Bronchial epithelial cell (primary cell): Measurements from ENCODE around the gene ELAPOR1. TPM values are rescaled to one million over a fixed set of nuclear protein-coding genes. Genes with fewer than 3 reads are reported as not detected.

ENCODE experiments used
- DNase-seq: peaks from one replicate; pipeline ENCODE4 v3.0.0-alpha.2; 2010; ENCODE audit warnings: low read depth
- FAIRE-seq: peaks from 2 replicates; lab custom pipeline; 2011; peaks lifted over from hg19 to GRCh38; lab: Jason Lieb, UNC
- H3K27me3 ChIP-seq: 2 replicates; pipeline ENCODE4 v1.5.1; 2011; ENCODE audit warnings: low read length; ENCODE audit not compliant: control insufficient read depth, insufficient read depth
- H3K36me3 ChIP-seq: 2 replicates; pipeline ENCODE4 v1.5.1; 2011; ENCODE audit warnings: low read length; ENCODE audit not compliant: control insufficient read depth, insufficient read depth
- H3K4me3 ChIP-seq: 2 replicates; pipeline ENCODE4 v1.5.1; 2011; ENCODE audit warnings: mild to moderate bottlenecking, low read depth, low read length, control low read depth
- total RNA-seq: library from RNA; depleted of rRNA; stranded (reverse); fragments of >200 nt; gene quantifications from 2 replicates; pipeline ENCODE4 v1.2.1, GENCODE V29; 2014
- TF ChIP-seq, protein P1 (sequence below): IDR thresholded peaks from 2 replicates; pipeline ENCODE4 v1.5.1; 2011; ENCODE audit warnings: mild to moderate bottlenecking, moderate library complexity, low read length, control low read depth, inconsistent platforms; ENCODE audit not compliant: insufficient read depth, severe bottlenecking

ELAPOR1 gene
- total RNA-seq, 1 donor from 2014 or later, result not detected

GRCh38 chr1:109112056-109112651, 1.8 kb upstream of the ELAPOR1 start:
- TF ChIP-seq, protein P1, sequence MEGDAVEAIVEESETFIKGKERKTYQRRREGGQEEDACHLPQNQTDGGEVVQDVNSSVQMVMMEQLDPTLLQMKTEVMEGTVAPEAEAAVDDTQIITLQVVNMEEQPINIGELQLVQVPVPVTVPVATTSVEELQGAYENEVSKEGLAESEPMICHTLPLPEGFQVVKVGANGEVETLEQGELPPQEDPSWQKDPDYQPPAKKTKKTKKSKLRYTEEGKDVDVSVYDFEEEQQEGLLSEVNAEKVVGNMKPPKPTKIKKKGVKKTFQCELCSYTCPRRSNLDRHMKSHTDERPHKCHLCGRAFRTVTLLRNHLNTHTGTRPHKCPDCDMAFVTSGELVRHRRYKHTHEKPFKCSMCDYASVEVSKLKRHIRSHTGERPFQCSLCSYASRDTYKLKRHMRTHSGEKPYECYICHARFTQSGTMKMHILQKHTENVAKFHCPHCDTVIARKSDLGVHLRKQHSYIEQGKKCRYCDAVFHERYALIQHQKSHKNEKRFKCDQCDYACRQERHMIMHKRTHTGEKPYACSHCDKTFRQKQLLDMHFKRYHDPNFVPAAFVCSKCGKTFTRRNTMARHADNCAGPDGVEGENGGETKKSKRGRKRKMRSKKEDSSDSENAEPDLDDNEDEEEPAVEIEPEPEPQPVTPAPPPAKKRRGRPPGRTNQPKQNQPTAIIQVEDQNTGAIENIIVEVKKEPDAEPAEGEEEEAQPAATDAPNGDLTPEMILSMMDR, result peak; percentile 35
- Histone ChIP-seq H3K4me3 (no peak overlapping the region), H3K36me3 (no peaks in the 10 kb centered on the region), H3K27me3 (peaks cover 1% of the 10 kb centered on the region)
- FAIRE-seq (no peak), DNase-seq (peak; percentile 46)

DNA sequence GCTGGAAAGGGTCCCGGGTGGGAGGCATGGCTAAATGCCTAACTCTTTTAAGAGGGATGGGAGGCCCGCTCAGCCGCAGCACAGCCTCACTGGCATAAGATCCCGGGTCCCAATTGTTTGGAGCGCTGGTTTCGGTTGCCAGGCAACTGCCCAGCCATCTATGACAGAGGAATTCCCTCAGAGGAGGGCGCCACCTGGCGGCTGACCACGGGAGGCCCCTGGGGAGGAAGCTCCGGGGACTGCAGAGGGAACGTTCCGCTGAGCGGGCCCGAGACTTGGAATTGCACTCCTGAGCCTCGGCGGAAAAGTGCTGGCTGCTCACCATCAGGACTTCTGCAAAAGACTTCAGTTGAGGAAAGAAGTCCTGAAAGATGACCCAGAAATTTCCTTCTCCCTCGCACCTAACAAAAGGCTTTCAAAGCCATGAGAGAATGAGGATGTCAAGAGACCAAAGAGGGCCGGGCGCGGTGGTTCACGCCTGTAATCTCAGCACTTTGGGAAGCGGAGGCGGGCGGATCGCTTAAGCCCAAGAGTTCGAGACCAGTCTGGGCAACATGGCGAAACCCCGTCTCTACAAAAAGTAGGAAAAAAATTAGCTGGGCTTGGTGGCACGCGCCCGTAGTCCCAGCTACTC, 1.1 kb upstream of the ELAPOR1 start:
- peak; percentile 74 for DNase-seq
- TF ChIP-seq, protein P1, result peak; percentile 96
- no peak for FAIRE-seq
- Histone ChIP-seq H3K4me3 (no peak overlapping the region), H3K27me3 (peaks cover 1% of the 10 kb centered on the region), H3K36me3 (no peaks in the 10 kb centered on the region)

- peaks cover 1% of the 10 kb centered on the region for H3K27me3 ChIP-seq
- H3K4me3 ChIP-seq, result peak overlapping the region; percentile 17
- TF ChIP-seq, protein P1, result no peak
- FAIRE-seq (no peak), DNase-seq (peak; percentile 25)
- H3K36me3 ChIP-seq, result no peaks in the 10 kb centered on the region
Measured at GRCh38 chr1:109114342-109114674, 393 bp downstream of the ELAPOR1 start.

DNA sequence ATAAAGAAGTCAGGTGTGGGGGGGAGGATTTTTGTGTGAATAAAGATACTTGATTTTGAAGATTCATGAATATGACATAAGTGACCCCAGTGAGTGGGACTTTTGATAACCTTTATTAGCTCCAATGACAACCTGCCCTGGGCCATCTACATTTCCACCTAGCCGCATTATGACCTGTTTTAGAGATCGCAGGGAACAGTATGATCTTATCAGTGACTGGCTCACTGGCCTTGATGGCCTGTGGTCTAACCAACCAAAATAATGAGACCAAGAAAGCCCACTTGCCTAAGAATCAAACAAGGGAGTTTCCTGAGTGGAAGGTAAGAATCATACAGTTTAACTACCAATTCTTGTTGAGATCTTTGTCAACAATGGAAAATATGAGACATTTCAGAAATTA, 1.8 kb downstream of the ELAPOR1 start:
- no peak overlapping the region for H3K4me3 ChIP-seq
- TF ChIP-seq, protein P1, result no peak
- peaks cover 1% of the 10 kb centered on the region for H3K27me3 ChIP-seq
- FAIRE-seq, result no peak
- no peak for DNase-seq
- no peaks in the 10 kb centered on the region for H3K36me3 ChIP-seq

DNA sequence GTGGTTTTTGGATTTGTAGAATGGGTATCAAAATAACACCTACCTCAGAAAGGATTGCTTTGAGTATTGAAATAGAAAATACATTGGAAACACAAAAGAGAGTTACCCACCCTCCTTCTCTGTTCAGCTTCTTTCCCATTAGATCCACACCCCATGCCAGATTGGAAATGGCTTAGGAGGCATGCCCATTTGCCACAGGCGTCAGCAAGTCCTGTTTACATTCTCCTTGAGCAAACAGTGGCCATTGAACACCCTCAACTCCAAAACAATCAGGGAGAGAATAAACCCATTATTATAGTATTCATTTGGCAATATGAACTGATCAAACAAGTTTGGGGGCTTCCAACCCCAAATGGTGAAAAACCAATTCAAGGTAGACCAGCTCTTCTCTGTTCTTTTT, 2.4 kb downstream of the ELAPOR1 start:
- Histone ChIP-seq H3K27me3 (peaks cover 1% of the 10 kb centered on the region), H3K4me3 (no peak overlapping the region), H3K36me3 (no peaks in the 10 kb centered on the region)
- DNase-seq (no peak), FAIRE-seq (no peak)
- TF ChIP-seq, protein P1, result no peak

GRCh38 chr1:109118089-109118488, 4.2 kb downstream of the ELAPOR1 start:
- peaks cover 1% of the 10 kb centered on the region for H3K27me3 ChIP-seq
- no peaks in the 10 kb centered on the region for H3K36me3 ChIP-seq
- FAIRE-seq (no peak), DNase-seq (no peak)
- TF ChIP-seq, protein P1, result no peak
- H3K4me3 ChIP-seq, result no peak overlapping the region
